CD14-positive monocyte (primary cell): ENCODE measurements around the gene CREBBP. TPM values are rescaled to one million over a fixed set of nuclear protein-coding genes. Genes with fewer than 3 reads are reported as not detected.

Experiments
- DNase-seq, 3 donors: peaks; one replicate each; pipeline ENCODE4 v3.0.0-alpha.2; 2011 to 2022
- H2AFZ ChIP-seq: 2 replicates; pipeline ENCODE4 v1.6.0; 2012; ENCODE audit warnings: mild to moderate bottlenecking, low read depth, low read length, inconsistent platforms; ENCODE audit not compliant: insufficient read depth, poor library complexity, severe bottlenecking
- H3K27ac ChIP-seq, 2 donors: 1 replicate in 1 of 2; 2 replicates in 1 of 2; pipeline ENCODE4 v1.5.1; 2012 to 2013; ENCODE audit warnings: low read length in 2 of 2, control low read depth in 1 of 2, inconsistent platforms in 1 of 2, low read depth in 1 of 2, mild to moderate bottlenecking in 1 of 2
- H3K27me3 ChIP-seq, 2 donors: one replicate each; pipeline versions ENCODE4 v1.6.0 to v1.6.1; 2011 to 2013; ENCODE audit warnings: low read length in 2 of 2; ENCODE audit not compliant: control insufficient read depth in 2 of 2, insufficient read depth in 2 of 2
- H3K36me3 ChIP-seq, 2 donors: replicated peaks in 1 of 2; 1 replicate in 1 of 2; 2 replicates in 1 of 2; pipeline versions ENCODE4 v1.5.1 to v1.6.1; 2012 to 2013; ENCODE audit warnings: low read length in 2 of 2, control low read depth in 1 of 2, inconsistent platforms in 1 of 2, mild to moderate bottlenecking in 1 of 2; ENCODE audit not compliant: insufficient read depth in 2 of 2, control insufficient read depth in 1 of 2
- H3K4me1 ChIP-seq, 2 donors: 1 replicate in 1 of 2; 2 replicates in 1 of 2; pipeline versions ENCODE4 v1.5.1 to v1.6.1; 2012 to 2013; ENCODE audit warnings: low read length in 2 of 2, control low read depth in 1 of 2, inconsistent platforms in 1 of 2, mild to moderate bottlenecking in 1 of 2, moderate library complexity in 1 of 2; ENCODE audit not compliant: insufficient read depth in 2 of 2, control insufficient read depth in 1 of 2
- H3K4me2 ChIP-seq: replicated peaks from 2 replicates; pipeline ENCODE3; 2012; ENCODE audit warnings: low read length, moderate library complexity, mild to moderate bottlenecking; ENCODE audit not compliant: poor library complexity, severe bottlenecking; ENCODE audit errors: extremely low read depth
- H3K4me3 ChIP-seq, 3 experiments: fragments of 200-600 bp in 1 of 3; sonication (generic) in 1 of 3; replicated peaks in 1 of 3; 1 replicate in 2 of 3; 2 replicates in 1 of 3; pipeline ENCODE4 v1.5.1; 2011 to 2013; ENCODE audit warnings: low read length in 3 of 3, mild to moderate bottlenecking in 3 of 3, control low read depth in 2 of 3, low read depth in 2 of 3, inconsistent platforms in 1 of 3, moderate library complexity in 1 of 3
- H3K79me2 ChIP-seq: 2 replicates; pipeline ENCODE4 v1.6.0; 2012; ENCODE audit warnings: mild to moderate bottlenecking, control low read depth, inconsistent platforms, low read length, moderate library complexity; ENCODE audit not compliant: insufficient read depth
- H3K9ac ChIP-seq: 2 replicates; pipeline ENCODE4 v1.6.0; 2017; ENCODE audit warnings: low read length, mild to moderate bottlenecking; ENCODE audit not compliant: insufficient read depth, poor library complexity, severe bottlenecking
- H3K9me3 ChIP-seq, 2 donors: replicated peaks in 1 of 2; 1 replicate in 1 of 2; 2 replicates in 1 of 2; pipeline versions ENCODE4 v1.5.1 to v1.6.1; 2012 to 2013; ENCODE audit warnings: low read length in 2 of 2, control low read depth in 1 of 2; ENCODE audit not compliant: control insufficient read depth in 1 of 2, insufficient read depth in 1 of 2
- H4K20me1 ChIP-seq: 2 replicates; pipeline ENCODE4 v1.6.0; 2012; ENCODE audit warnings: mild to moderate bottlenecking, low read length, control low read depth, moderate library complexity; ENCODE audit not compliant: insufficient read depth
- H3K27ac Mint-ChIP-seq, 7 donors: one replicate each; pipeline ENCODE4 v1.8.0; 2020; ENCODE audit warnings: mild to moderate bottlenecking in 7 of 7, mixed read lengths in 7 of 7, moderate library complexity in 6 of 7, inconsistent platforms in 2 of 7
- H3K27me3 Mint-ChIP-seq, 3 donors: one replicate each; pipeline ENCODE4 v1.8.0; 2021 to 2022; ENCODE audit warnings: low read depth in 3 of 3, mild to moderate bottlenecking in 3 of 3, mixed read lengths in 3 of 3, moderate library complexity in 3 of 3, inconsistent platforms in 1 of 3
- H3K36me3 Mint-ChIP-seq, 2 donors: one replicate each; pipeline ENCODE4 v1.8.0; 2020; ENCODE audit warnings: mixed read lengths in 2 of 2, inconsistent platforms in 1 of 2, mild to moderate bottlenecking in 1 of 2
- H3K4me1 Mint-ChIP-seq: one replicate; pipeline ENCODE4 v1.8.0; 2020; ENCODE audit warnings: mild to moderate bottlenecking, mixed read lengths
- H3K4me3 Mint-ChIP-seq, 2 donors: one replicate each; pipeline ENCODE4 v1.8.0; 2020; ENCODE audit warnings: mild to moderate bottlenecking in 2 of 2, mixed read lengths in 2 of 2, moderate library complexity in 1 of 2
- H3K9me3 Mint-ChIP-seq, 7 donors: one replicate each; pipeline ENCODE4 v1.8.0; 2020 to 2022; ENCODE audit warnings: mixed read lengths in 7 of 7, mild to moderate bottlenecking in 6 of 7, moderate library complexity in 6 of 7, inconsistent platforms in 2 of 7
- CTCF ChIP-seq: fragments of 200-600 bp; IDR thresholded peaks from one replicate; pipeline ENCODE4 v1.8.0; 2022; ENCODE audit warnings: antibody characterized with exemption, mild to moderate bottlenecking
- WGBS: methylation state at CpG from one replicate; pipeline ENCODE4 v1.1.5; 2013; ENCODE audit warnings: missing lambda C conversion rate; ENCODE audit not compliant: insufficient coverage; 5-methylcytosine and 5-hydroxymethylcytosine counted together
- intact Hi-C, 2 donors: fragments of 100-400 bp; cut with micrococcal nuclease; formaldehyde crosslinking; loops; one replicate each; pipeline versions ENCODE4 v1.15.0 to v1.15.1; 2023
- polyA plus RNA-seq, 3 donors: library from polyadenylated mRNA; depleted of rRNA in 1 of 3; unstranded in 2 of 3; stranded (reverse) in 1 of 3; fragments of 300-500 nt in 2 of 3; fragments of >200 nt in 1 of 3; fragmentation: Illumina TruSeq in 2 of 3; gene quantifications; 1 replicate in 2 of 3; 2 replicates in 1 of 3; pipeline ENCODE4 v1.2.3, GENCODE V29; 2012 to 2021

The CREBBP gene
- polyA plus RNA-seq, 3 donors: 2.1 to 26.9 (median 6.2) TPM

GRCh38 chr16:3822366-3823045 lies 58.0 kb downstream of the CREBBP start:
- Mint-ChIP-seq H3K27me3 (peaks cover 0 to 2% (median 0%) of the 10 kb centered on the region in 3 donors), H3K36me3 (peaks cover 8 to 22% of the 10 kb centered on the region in 2 donors), H3K27ac (peak overlapping the region in 4 of 7 donors; percentile 34 to 81 (median 66)), H3K4me1 (peaks cover 59% of the 10 kb centered on the region), H3K4me3 (no peak overlapping the region), H3K9me3 (no peaks in the 10 kb centered on the region)
- Histone ChIP-seq H2AFZ (no peak overlapping the region), H3K4me3 (no peak overlapping the region), H3K27me3 (no peaks in the 10 kb centered on the region), H3K4me1 (peaks cover 6 to 18% of the 10 kb centered on the region in 2 donors), H3K9ac (no peak overlapping the region), H3K4me2 (no peak overlapping the region), H3K79me2 (peaks cover 100% of the 10 kb centered on the region), H3K27ac (peak overlapping the region in 1 of 2 donors; percentile 46), H3K36me3 (peaks cover 0 to 29% of the 10 kb centered on the region in 2 donors), H4K20me1 (peaks cover 100% of the 10 kb centered on the region), H3K9me3 (no peaks in the 10 kb centered on the region)
- intact Hi-C loops: no loop called here
- 59% methylated on average over 7 of the region's 11 CpGs for WGBS
- TF ChIP-seq CTCF: no peak
- DNase-seq: no peak

GRCh38 chr16:3821184-3821583 lies 59.3 kb downstream of the CREBBP start:
- WGBS: 100% methylated on average over 2 of the region's 3 CpGs
- Mint-ChIP-seq H3K9me3 (no peaks in the 10 kb centered on the region), H3K27ac (no peak overlapping the region), H3K4me3 (no peak overlapping the region), H3K27me3 (peaks cover 0 to 2% (median 0%) of the 10 kb centered on the region in 3 donors), H3K4me1 (peaks cover 66% of the 10 kb centered on the region), H3K36me3 (peaks cover 8 to 14% of the 10 kb centered on the region in 2 donors)
- peaks cover 100% of the 10 kb centered on the region for H4K20me1 ChIP-seq
- intact Hi-C loops: no loop called here
- TF ChIP-seq CTCF: no peak
- no peaks in the 10 kb centered on the region for H3K27me3 ChIP-seq
- H3K9ac ChIP-seq: no peak overlapping the region
- no peak overlapping the region for H3K4me3 ChIP-seq
- peaks cover 100% of the 10 kb centered on the region for H3K79me2 ChIP-seq
- H3K4me2 ChIP-seq: no peak overlapping the region
- H2AFZ ChIP-seq: no peak overlapping the region
- H3K36me3 ChIP-seq: peaks cover 0 to 25% of the 10 kb centered on the region in 2 donors
- no peaks in the 10 kb centered on the region for H3K9me3 ChIP-seq
- peaks cover 6 to 18% of the 10 kb centered on the region in 2 donors for H3K4me1 ChIP-seq
- no peak for DNase-seq
- peak overlapping the region in 1 of 2 donors; percentile 26 for H3K27ac ChIP-seq
